HG03520 (cell line): ENCODE data around the gene MOB2.

ENCODE experiments used
- ATAC-seq: cut with Tn5 transposase; IDR thresholded peaks from one replicate; pipeline ENCODE4 v1.9.1; 2021; ENCODE audit warnings: mild to moderate bottlenecking, moderate library complexity; ENCODE audit not compliant: unreplicated experiment

The MOB2 gene

DNA sequence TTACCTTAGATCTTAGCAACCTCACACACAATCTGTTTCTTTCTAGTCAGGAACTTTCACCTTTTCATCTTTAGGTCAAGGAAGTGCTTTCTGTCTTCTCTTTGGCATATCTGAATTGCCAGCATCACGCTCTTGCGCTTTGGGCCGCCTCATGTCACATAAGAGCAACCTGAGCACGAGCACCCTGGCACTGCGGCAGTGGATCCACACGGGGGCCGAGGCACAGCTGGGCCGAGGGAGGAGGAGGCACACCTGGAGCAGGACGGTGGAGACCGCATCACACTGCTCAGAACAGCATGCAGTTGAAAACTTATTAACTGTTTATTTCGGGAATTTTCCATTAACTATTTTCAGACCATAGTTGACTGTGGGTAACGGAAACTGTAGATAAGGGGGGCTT lies 10.7 kb downstream of the MOB2 start:
- ATAC-seq = no peak

DNA sequence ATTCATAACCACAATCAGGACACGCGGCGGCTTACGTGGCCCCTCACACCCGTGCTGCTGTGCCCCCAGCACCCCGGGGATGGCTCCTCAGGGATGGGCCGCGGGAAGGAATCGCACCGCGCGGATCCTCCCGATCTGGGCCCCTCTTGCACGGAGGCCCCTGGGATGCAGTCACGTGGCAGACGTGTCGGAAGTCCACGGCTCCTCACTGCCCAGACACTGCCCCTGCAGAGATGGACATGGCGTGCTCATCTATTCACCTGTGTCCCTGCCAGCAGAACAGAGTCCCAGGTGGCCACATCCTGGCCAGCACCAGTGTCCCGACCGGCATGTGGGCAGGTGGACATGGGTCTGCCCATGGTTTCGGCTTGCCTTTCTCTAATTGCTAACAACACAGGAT lies 12.8 kb downstream of the MOB2 start:
- ATAC-seq = no peak

DNA sequence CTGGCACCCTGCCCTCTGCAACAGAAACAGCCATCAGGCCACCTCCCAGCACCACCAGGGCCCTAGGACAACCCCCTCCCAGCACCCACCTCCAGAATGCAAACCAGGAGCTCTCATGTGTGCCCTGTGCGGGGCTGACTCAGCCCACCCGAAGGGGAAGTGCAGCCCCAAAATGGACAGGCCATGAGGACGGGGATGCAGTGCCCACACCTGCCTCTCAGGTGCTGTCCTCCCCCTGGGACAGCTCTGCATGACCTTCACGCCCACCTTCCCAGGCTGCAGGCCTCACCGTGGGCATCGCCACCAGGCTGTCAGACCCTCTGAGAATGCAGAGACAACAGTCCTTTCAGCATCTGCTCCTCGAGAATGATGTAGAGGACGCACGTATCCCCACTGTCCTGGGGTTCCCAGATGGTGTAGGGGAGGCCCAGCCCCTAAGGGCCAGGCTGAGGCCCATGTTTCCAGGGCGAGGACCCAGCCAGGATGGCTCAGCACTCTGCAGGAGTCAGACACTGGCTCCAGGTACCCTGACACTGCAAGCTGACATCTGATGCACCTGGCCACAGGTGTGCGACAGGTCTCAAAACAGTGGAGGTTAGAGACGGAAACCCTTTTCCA lies 13.5 kb downstream of the MOB2 start:
- no peak for ATAC-seq

DNA sequence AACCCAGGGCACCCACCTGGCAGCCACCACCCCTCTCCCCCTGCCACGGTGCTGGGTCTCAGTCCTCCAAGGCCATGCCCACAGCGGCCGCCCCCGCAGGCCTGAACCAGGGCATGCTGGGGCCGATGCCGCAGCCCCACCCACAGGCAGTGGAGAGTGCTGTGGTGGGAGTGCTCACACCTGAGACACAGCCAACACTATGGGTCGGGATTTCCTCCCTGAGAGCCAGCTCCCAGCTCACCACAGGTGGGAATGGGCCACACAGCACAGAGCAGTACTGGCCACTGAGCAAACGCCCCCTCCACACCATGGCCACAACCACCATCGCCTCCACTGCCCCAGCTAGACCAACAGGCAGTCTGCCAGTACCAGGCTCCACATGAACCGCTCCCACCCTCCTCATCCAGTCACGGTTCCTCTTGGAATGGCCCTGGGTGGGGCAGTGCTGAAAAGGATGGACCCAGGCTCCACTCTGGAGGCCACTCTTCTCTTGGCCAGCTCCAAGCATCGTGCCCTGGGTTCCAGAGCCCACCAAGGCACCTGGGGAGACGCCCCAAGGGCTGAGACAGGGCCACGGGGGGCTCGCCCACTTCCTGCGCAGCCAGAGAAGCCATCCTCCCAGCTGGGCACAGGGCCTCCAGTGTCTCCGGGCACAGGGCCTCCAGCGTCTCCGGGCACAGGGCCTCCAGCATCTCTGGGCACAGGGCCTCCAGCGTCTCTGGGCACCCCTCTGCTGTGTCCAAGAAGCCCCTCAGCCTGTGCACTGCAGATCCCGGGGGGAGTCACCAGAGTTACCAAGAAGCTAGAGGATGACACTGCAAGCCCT lies 14.2 kb downstream of the MOB2 start:
- no peak for ATAC-seq

DNA sequence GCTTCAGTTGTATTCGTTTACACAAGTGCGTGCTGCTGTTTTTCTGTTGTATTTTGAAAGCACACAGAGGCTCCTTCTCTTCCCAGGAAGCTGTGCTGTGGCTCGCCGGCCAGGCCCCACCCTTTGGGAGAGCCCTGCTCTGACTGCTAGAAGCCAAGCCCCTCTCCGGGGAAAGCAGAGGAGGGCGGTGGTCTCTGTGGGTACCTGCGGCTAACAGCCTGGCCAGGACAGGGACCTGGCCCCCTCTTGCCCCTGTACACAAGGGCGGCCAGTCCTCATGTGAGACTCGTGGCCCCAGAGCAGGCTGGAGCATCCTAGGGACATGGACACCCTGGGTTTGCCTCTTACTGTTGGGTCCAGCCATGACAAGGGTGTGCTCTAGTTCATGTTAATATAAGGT lies 14.8 kb downstream of the MOB2 start:
- ATAC-seq = no peak

DNA sequence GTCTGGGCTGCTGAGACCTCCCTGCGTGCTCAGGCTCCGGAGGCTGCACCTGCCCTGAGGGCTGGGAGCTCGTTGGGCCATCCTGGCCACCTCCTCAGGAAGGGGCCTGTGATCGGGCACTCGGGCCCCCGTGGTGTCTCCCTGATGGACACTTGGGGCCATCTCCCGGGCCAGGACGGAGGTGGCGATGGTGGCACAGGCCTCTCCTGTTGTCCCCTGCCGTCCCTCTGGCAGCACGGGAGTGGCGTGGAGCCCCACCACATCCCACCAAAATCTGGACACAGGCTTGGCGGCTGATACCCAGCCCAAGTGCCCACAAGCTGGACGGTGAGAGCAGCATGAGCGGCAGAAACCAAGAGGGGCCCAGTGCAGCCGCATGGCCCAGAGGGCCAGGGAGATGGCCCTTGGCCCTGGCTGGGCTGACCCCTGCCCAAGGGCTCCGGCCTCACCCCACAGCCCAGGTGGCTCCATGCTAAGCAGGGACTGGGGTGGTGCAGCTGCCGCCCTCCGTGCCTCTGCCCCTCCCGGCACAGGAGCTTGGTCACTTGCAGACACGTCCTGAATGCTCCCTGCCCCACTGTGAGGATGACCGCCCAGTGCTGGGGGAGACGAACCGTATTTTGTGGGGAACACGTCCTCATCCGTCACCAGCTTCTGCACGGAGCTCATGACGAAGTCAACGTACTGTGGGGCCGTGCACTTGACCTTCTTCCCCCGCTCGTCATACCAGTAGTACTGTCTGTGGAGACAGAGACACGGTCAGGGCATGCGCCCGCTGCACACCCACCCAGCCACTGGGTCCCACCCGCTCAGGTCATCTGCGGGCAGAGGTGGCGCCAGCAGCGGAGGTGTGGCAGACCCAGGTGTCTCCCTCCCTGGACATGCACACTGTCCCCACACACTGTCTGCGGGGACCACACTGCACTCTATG lies 15.6 kb downstream of the MOB2 start:
- no peak for ATAC-seq

DNA sequence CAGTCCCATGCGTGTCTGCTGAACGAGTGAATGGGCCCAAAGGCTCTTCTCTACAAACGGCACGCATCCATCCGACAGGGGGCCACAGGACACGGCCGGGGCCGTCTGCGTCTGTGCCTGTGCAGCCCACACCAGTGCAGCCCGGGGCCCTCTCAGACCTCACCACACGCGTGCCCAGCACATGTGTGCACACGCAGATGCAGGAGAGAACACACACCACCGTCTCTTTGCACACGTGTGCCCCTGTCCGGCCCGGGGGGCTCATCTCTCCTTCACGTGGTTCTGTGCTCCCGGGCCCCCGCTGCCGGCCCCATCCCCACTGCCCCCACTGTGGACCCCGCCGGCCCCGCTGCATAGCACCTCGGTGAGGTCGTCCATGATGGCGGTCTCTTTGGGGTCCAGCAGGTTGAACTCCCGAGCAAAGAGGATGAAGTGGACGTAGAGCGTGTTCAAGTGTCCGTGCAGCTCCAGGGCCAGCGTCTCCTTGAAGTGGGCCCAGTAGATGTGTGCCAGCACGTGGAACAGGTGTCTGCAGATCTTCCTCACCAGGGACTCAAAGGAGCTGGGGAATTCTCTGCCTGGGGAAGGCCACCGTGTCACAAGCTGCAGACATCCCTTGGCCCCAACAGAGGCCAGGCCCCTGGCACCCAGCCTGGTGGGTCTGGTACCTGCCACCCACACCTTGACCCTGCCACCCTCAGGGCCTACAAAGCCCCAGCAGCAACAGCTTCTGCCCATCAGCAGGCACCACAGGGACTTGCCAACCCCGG lies 16.5 kb downstream of the MOB2 start:
- ATAC-seq = no peak

DNA sequence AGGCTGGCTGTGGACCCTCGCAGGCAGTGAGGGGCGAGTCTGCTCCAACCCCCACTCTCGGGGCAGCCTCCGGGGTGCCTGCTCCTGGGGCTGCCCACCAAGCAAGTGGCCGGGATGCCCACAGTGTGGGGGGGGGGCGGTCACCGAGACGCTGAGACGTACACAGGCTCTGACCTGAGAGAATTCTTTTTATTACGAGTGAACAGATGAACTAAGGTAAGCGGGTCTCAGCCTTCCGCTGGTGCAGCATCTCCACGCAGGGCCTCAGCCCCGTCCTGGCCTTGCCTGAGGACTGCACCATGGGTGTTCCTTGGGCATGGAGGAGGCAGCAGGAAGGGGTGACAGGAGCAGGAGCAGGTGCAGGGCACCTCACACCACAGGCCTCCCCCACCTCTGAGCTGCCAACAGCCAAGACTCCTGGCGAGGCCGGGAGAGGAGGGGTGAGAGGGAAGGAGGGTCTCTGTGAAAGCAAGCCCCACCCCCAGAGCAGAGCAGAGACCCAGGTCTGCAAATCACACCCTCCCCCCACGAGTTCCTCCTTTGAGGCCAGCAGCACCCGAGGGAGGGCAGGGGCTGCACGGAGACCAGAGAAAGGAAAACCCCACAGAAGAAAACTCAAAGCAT lies 17.2 kb downstream of the MOB2 start:
- ATAC-seq = no peak

DNA sequence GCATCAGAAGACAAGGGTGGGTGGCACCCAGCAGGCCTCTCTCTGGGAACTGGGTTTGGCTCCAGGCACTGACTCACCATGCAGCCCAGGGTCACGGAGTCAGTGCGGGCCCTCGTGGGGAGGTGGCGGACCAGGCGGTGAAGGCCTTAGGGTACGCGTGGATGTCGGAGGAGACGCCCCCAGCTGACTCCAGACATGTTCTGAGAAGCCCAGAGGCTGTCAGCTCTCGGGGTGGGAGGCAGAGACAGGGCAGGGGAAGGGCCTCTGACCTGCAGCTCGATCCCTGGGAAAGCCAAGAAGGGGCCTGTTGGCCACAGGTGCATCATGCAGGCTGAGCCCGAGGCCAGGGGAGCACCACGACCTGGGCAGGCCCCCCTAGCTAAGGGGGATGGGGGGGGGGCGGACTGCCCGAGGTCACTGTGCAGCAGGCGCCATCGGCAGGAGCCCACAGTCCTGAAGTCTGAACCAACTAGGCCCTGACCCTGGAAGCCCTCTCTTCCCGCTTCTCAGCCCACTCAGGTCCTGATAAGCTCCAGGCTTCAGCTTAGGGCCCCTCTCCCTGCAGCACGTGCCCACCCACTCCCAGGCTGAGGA lies 18.0 kb downstream of the MOB2 start:
- no peak for ATAC-seq

DNA sequence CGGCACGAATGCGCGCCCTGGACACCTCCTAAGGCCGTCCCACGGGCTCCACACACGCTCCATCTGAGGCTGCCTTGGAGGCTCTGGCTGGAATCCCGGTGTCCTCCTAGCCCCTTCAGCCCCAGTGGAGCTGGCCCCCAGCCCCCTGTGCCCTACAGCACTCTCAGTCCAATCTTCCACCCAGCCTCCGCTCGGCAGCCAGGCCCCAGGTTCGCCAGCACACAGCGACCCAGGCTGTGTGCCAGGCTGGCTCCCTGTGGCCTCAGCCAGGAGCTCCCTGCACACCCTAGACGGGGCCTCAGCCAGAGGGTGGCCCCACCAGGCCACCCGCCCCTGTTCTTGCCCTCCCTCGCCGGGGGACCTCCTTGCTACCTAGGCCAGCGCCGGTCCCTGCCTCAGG lies 18.6 kb downstream of the MOB2 start:
- ATAC-seq = no peak

DNA sequence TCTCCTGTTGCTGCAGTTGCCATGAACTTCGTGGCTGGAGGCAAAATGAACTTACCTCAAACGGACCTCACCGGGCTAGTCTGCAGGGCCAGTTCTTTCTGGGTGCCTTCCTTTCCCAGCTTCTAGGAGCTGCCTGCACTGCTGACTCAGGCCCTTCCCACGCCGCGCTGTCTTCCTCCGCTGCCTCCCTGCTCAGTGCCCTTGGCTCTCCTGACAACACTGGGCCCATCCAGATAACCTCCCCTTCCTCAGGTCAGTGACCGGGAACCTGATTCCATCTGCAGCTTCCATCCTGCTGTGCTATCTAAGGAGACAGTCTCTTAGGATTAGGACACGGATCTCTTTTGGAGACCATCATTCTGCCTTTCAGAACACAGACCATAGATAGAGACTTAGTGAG lies 19.3 kb downstream of the MOB2 start:
- ATAC-seq = no peak

DNA sequence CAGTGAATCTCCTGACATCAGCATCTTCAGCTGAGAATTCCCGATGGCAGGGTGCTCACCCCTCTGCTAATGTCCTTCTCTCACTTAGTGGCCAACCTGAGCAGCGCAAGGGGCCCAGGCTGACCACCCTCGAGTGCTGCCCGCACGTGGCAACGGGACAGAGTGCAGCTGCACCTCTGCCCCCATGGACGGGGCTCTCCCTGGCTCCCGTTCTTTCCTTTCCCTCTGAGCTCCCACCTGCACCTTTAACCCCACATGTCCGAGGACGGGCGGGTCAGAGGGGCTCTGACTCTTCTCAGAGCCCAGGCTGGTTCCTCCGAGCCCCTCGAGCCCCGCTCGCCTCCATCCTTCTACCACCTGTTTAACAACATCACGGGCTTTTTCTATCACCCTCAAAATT lies 19.8 kb downstream of the MOB2 start:
- ATAC-seq = no peak

DNA sequence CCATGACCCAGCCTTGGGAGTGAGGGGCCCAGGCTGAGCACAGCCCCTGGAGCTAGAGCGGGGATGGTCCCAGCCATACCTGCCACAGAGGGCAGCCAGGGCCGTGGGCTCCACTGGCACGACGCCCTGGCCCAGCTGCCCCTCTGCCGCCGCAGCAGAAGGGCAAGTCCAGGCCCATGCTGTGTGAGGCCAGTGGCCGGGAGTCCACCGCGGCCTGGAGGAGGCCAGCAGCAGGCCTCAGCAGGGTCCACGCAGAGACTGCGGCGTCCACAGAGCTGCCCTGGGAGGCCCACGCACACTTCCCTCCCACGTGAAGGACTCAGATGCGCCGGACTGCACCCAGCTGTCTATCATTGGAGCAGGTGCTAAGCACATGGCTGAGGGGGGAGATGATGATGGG lies 23.5 kb downstream of the MOB2 start:
- no peak for ATAC-seq

DNA sequence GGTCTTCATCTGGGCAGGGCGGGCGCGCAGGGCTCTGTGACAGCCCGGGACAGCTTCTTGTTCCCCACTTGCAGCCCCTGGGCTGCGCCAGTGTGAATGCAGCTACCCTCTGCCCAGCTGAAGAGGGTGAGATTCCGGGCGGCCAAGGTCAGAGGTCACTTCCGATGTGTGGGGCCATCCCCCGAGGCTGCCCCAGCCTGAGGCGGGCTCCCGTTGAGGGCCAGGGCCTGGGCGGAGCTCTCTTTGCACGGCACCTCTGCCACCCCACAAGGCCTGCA lies 23.9 kb downstream of the MOB2 start:
- no peak for ATAC-seq

DNA sequence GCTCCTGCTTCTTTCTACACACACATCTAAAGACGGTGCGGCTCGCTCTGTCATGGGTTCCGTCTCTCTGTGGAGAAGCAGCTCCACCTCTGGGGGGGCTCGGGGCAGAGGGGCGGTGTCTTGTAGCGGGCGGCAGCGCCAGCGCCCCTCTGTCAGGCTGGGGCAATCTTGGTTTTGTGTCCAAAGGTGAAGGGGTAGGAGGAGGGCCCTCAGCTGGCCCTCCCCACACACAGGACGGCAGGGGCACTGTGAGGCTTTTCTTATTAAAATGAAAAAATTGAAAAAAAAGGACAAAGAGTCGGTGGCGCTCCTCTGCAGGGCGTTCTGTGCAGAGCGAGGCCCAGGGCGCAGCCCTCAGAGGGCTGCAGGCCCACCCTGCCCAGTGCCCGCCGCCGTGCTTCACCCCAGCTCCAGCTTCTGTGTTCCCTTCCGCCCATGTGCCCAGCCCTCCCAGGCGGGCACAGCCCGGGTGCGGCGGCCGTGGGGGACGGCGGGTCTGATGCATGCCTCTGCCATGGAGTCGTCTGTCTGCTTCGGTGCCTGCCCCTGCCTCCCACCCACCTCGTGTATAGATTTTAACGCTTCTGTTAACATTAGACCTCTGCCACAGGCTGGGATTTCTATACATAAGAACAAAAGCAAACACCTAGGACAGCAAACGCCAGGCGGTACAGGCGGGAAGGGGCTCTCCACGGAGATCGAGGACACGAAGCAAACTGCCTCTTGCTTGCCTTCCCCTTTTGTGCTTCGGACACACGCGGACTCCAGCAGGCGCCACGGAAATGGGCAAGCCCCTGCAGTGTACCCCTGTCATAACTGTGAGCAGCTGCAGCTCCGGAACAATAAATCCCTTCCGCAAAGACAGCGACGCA lies 24.5 kb downstream of the MOB2 start:
- no peak for ATAC-seq

DNA sequence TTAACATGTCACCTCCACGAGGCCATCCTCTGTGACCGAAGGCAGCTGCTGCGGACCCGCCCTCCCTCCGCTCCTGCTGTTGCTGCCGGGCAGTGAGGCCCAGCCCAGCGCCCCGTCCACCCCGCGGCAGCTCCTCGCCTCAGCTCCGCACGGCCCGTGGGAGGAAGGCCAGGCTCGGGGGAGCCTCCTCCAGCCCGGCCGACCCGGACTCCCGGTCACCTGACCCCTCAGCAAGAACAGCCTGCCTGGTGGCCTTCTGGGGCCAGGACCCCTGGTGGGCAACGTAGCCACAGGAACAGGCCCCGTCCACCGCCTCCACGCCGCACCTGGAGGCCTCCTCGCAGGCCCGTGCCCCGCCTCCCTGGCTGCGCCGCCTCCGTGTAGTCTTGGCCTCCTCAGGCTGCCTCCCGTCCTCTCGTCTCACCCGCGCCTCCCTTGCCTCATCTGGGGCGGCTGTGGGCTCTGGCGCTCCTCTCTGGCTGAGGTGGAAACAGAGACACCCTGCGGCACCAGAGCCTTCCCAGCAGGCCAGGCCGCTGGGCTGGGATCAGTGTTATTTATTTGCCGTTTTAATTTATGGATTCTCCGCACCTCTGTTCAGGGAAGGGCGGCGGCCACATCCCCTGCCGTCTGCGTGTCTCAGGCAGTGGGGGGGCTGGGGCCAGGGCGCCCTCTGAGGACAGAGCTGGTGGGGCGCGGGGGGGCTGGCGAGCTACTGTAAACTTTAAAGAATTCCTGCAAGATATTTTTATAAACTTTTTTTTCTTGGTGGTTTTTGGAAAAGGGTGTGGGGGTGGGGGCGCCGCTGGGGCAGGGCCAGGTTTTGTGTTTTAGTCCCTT lies 25.4 kb downstream of the MOB2 start:
- no peak for ATAC-seq

DNA sequence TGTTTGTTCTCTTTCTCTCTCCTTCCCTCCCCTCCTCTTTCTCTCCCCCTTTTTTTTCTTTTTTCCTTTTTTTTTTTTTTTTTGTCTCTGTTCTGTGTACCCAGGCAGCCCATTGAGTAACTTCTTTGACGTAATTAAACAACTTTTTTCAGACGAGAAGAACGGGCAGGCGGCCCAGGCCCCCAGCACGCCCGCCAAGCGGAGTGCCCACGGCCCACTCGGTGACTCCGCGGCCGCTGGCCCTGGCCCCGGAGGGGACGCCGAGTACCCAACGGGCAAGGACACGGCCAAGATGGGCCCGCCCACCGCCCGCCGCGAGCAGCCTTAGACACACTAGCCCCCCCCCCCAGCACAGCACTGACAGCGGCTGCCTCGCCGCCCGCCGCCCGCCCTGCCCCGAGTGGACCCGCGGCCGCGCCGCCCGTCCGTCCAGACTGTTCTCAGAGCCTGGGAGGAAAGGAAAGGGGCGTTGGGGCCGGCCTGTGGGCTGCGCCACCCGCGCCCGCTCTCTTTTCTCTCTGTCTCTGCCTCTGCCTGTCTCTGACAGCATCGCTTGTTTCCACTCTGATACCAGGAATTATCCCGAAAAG lies 26.1 kb downstream of the MOB2 start:
- ATAC-seq = no peak

DNA sequence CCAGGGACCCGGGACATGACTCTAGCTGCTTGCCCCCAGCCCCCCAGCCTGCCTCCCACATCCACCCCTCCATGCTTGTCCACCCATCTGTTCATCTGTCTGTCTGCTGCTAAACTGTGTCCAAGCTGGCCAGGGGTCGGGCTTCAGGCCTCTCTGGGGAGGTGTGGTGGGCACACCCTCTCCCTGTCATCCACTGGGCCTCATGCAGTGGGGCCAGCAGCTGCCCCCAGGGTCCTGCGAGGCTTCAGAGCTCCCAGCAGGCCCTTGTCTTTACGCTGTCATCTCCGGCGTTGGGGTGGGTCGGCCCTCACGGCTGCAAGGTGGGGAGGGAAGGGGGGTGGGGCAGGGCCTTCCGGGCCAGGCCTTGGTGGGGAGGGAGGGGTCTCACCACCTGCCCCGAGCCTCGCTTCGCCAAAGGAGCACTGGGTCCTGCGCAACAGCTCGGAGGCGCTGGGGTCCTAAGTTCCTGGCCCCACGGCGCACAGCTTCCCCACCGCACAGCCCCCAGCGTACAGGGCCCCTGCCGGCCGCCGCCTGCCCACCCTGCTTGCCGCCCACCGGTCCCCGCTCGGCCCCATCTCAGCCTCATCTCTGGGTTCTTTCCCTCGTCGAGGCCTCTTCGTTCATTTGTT lies 26.7 kb downstream of the MOB2 start:
- no peak for ATAC-seq
